Islet of Langerhans (tissue), 1 donor: ENCODE results near the gene CFAP74.

Source experiments
- FAIRE-seq: peaks from one replicate; lab custom pipeline; 2011; peaks lifted over from hg19 to GRCh38; lab: Jason Lieb, UNC

CFAP74 gene

DNA sequence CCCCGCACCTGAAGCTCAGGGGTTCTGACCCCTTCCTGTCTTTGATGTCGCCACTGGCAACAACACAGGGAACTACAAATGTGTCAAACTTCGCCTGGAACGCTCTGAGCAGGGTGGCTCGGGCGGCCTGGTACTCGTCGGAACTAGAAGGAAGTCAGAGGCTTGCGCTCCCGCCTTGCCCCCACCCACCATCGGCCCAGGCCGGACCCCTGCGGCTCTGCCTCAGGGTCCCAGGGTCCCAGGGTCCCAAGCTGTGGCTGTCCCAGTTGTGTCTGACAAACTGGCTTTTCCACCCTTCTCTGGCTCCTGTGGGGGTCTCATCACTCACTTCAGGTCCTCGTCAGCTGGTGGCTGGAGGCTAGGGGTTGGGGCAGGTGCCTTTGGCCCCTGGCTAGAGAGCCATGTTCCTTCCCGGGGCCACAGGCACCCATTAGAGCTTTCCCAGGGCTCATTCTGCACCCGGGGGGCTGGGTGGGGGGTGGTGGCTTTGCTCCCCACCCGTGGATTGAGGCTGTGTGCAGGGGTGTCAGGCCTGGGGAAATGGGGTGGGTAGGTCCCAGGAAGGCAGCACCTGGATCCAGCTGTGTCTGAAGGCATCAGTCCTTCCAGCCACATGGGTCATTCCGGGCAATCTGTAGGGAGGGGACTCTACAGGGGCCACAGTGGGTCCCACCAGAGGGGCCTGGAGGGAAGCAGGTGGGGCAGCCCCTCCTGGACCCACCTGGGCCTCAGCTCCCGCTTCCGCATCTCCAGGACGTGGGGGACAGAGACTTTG lies 76.5 kb downstream of the CFAP74 start:
- no peak for FAIRE-seq

DNA sequence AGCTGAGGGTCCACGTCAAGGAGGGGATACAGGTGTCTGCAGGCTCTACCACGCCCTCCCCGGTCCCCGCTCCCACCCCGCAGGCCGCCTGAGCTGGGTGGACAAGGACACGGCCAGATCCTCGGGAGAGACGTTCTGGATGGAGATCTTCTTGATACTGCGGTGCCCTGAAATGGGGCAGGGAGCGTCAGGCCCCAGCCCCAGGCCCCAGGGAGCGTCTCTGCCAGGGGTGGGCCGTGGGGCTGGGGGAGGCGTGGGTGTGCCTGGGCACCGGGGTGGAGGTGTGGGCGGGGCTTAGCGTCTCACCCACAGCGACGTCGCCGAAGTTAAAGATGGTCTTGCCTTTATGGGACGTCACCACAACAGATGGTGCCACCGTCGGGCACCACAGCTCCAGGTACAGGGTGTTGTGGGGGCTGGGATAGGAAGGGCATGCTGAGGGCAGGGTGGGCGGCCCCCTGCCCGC lies 77.2 kb downstream of the CFAP74 start:
- FAIRE-seq, result no peak

DNA sequence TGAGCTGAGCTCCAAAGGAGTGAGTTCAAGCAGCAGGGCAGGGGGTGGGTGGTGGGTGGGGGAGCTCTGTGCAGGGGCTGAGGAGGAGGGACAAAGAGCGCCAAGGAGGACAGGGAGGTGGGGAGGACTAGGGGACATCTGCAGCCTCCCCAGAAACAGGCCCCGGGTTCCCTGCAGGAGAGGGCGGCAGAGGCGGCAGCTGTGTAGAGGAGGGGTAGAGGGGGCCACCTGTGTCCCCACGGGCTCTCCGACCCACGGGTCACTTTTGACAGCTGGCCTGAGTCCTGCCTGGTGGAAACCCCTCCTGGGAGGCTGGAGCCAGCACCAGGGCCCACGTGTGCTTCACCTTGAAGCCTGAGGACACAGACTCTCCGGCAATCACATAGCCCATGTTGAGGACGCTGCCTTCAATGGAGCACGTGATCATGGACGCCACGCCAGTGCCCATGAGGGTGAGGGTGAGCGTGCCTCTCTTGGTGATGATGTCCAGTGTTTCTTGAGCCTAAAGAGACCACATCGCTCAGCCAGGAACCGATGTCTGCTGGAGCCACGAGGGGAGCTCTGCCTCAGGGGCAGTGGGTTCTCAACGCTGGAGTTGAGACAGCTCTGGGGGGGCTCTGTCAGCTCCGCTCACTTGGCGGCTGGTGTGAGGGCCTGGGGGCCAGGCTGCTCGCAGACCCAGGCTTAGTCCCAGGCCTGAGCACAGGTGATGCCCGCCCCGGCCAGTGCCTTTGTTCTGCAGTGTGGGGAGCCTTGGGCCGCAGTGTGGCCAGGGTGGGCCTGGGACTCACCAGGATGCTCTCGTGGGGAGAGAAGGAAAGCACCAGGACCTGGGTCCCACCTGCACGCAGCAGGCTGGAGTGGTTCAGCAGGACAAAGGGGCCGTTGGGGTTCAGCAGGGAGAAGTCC lies 77.9 kb downstream of the CFAP74 start:
- FAIRE-seq, result no peak

DNA sequence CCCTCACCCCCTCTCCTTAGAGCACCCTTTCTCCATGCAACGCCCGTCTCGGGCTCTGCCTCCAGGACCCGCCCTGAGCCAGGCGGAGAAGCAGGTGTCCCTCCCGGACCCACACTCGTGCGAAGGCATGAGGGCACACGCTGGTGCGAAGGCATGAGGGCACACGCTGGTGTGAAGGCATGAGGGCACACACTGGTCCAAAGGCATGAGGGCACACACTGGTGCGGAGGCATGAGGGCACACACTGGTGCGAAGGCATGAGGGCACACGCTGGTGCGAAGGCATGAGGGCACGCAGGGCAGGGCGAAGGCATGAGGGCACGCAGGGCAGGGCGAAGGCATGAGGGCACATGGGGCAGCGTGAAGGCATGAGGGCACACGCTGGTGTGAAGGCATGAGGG lies 78.7 kb downstream of the CFAP74 start:
- FAIRE-seq, result no peak

DNA sequence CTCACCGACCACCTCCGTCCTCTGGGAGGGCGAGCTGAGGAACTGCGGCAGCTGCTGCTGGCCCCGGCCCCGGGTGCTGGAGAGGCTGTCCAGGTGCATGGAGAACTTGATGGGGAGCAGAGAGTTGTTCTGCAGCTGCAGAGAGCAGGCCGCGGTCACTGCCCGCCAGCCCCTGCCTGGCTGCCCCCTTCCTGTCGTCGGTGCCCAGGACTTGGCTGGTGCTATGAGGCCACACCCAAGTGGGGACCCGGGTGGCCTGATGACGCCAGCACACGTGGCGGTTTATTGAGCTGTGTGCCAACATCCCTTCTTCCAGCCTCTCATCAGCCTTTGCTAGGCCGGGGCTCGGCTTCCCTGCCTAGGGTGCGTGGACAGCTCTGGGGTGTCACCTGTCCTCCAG lies 79.2 kb downstream of the CFAP74 start:
- FAIRE-seq, result no peak

DNA sequence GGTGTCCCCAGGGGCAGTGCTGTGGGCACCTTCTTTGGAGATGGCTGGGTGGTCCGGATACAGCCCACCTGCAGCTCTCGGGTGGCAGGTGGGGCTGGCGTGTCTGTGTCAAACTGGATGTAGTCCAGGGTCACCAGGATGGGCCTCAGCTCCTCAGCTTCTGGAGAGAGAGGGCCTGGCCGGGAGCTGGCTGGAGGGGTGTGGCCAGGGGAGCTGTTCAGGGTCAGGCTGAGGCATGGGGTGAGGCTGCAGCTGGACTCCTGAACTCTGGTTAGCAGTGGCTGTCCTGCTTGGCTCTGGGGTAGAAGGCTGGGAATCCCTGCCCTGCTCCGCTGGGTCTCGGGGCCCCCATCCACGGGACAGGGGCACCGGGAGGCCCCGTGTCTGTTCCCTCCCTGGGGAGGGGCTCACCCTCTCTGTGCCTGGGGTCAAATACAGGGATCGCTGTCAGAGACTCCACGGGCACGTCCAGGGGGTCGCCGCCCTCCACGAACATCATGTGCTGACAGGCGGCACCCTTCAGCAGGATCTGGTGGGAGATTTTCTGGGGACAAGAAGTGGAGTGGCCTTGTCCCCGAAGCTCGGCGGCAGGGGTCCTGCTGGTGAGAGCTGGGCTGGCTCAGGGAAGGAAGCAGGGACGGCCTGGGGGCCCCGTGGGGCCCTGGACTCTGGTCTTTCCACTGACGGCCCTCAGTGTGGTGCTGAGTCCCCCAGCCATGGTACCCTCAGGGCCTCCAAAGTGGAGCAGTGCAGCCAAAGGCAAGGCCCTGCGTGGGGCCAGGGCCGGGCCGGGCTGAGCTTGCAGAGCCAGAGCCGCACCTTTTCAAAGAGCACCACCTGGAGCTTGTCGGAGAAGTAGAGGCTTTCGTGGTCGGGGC lies 80.4 kb downstream of the CFAP74 start:
- FAIRE-seq, result no peak

- FAIRE-seq, result no peak
These were observed 81.0 kb downstream of the CFAP74 start for GRCh38 chr1:1922702-1922955.

DNA sequence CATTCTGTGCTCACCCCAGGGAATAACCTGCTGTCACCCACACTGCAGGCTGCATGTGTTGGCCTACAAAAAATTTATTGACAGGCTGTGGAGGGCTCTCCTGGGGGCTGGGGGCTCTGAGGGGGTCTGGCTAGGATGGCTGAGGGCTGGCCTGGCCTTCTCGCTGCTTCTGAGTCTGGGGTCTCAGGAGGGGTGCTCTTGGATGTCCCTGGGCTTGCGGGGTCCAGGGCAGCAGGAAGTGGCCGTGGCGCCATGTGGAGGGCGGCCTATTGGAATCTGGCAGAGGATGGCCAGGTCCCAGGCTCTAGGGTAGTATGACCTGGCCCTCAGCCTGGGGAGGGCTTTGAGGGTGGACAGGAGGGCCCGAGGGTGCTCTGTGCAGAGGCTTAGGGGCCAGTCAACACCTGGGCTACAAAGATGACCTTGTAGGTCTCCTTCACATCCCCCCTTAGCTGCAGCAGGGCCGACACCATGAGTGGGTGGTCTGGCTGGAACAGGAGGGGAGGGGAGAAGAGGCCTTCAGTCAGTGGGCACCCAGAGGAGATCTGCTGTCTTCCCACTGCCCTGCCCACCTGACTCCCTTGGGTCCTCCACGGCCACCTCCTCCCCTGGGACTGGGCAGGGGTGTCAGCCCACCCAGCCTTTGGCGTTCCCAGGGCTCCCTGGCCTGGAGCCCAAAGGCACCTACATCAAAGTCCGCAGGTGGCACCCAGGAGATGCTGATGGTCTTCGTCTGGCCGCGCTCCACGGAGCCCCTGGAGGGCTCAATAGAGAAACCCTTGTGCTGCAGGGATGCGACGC lies 81.5 kb downstream of the CFAP74 start:
- no peak for FAIRE-seq

DNA sequence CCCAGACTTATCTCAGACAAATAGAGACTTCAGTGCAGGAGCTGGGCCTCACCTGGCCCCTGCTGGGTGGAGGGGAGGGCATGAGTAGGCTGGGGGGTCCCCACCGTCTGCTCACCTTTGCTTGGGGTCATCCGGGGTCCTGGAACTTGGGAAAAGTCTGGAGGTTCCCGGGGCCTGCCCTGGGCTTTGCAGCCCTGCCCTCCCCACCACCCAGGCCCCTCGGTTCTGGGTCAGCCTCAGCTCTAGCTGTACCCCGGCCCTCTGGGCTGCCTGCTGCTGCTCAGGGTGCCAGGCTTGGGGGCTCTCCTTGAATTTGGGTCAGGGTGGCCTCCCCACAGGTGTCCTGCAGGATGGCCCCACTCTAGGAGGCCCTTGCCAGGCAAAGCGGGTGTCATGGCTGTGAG lies 82.1 kb downstream of the CFAP74 start:
- no peak for FAIRE-seq

GRCh38 chr1:1920608-1921458 lies 82.8 kb downstream of the CFAP74 start:
- FAIRE-seq, result no peak

- FAIRE-seq, result no peak
These were observed 83.5 kb downstream of the CFAP74 start for GRCh38 chr1:1920057-1920607.

DNA sequence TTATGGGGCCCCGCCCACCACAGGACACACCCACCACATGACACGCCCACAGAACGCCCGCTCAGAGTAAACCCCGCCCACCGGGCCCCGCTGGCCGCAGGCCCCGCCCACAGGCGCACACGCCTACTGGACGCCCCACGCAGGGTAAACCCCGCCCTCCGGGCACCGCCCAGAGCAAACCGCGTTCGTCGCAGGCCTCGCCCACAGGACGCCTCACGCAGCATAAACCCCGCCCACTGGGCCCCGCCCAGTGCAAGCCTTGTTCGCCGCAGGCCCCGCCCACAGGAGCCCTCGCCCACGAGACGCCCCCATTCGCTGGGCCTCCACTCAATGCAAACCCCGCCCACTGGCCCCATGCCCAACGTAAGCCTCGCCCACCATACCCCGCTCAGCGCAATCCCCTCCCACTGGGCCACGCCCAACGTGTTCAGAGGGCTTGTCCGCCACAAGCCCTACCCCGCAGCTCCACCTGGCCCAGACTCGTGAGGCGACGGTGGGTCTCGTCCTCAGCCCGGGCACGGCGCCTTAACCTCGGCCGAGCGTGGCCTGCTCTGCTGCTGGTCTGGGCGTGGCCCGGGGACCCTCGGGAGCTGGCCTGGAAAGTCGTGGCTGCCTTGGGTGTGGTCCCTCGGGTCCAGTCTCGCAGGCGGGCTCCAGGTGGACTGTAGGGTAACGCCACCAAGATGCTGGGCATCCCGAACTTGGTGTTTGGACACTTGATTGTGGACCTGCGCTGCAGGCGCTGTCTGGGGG lies 84.1 kb downstream of the CFAP74 start:
- no peak for FAIRE-seq

GRCh38 chr1:1918901-1919303 lies 84.7 kb downstream of the CFAP74 start, which contains the start of gene TMEM52:
Gene TMEM52, minus strand, starts transcription at chr1:1919279. Its CDS starts 14 bp downstream, at chr1:1919265.
- no peak for FAIRE-seq

DNA sequence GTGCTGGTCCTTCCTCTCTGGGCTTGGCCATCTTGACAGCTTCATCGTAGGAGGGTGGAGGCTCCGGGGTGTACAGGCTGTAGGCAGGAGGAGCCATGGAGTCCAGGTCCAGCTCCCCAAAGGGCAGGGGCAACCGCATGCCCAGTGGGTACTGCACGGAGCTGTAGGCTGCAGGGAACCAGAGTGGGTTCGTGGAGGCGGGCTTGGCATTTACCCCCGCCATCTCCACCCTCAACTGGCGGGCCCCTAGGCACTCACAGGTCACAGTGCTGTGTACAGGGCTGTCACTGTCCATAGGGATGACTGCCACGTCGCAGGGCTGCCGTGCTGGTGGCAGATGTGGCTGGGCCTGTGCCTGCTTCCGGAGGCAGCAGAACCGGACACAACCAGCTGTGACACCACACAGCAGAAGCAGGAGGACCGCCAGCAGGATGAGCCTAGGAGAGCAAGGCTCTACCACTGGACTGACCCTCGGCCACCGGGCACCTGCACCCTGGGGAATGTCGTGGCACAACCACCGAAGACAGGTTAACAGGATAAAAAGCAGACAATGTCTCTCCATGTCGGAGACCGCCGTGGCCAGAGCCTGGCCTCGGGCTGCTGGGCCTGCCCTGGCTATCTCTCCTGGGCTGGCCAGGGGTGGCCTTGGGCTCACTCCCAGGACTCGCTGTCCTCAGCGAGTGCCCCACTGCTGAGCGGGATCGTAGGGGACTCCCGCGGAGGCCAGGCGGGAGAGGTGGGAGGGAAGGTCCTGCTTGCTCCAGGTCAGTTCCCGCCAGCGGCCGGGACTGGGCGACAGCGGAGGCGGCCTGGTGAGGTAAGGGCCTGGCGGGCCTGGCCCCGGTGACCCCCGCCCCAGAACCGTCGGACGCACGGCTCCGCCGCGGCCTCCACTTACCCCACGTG lies 85.3 kb downstream of the CFAP74 start:
- no peak for FAIRE-seq

DNA sequence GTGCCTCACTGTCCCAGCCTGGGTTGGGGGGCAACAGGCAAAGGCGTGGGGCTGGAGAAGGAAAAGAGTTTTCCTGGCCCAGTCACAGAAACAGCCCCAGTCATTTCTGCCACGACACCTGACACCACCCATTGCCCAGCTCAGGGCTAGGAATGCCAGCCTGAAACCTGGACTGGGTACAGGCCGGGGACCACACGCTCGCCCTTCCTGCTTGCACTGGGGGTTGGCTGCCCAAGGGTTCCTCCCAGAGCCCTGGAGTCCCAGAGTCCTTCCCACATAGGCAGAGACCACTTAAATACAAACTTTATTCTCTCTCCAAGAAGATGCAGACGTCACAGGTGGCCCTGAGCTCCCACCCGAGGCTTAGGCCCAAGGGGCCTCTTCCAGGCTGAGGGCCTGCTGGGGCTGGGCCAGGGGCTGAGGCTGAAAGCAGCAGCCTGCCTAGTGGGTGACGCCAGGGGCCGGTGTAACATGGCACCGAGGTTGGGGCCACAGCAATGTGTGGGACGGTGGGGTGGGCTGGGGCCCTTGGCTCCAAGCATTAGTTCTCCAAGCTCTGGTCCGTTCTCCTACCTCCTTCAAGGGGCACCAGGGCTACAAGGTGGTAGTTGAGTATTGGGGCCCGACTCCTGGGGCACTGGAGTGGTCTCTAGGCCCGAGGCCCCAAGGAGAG lies 86.1 kb downstream of the CFAP74 start:
- no peak for FAIRE-seq

- FAIRE-seq, result no peak
These were observed 86.7 kb downstream of the CFAP74 start for GRCh38 chr1:1916851-1917251.

GRCh38 chr1:1915911-1916840 lies 87.4 kb downstream of the CFAP74 start:
- FAIRE-seq, result no peak
